ENCODE data around the gene RPN1.

- TF ChIP-seq CTCF (IDR thresholded peaks at IDR 0.05) (no peak), POLR2AphosphoS5 (IDR thresholded peaks at IDR 0.05; ENCODE audit: insufficient read depth in 1 of 2, low read depth in 1 of 2) (no peak), POLR2A (IDR thresholded peaks at IDR 0.05) (no peak)
Measured at GRCh38 chr3:128684986-128685726, 34.5 kb upstream of the RPN1 start.

Measured in vagina (tissue), 2 donors.